GM21526 (cell line): ENCODE results near the gene TRANK1.

Source experiments
- ATAC-seq: cut with Tn5 transposase; IDR thresholded peaks from one replicate; pipeline ENCODE4 v1.9.1; 2021; ENCODE audit warnings: moderate library complexity; ENCODE audit not compliant: unreplicated experiment, low FRiP score

The TRANK1 gene

GRCh38 chr3:36813305-36813704 is 131.5 kb downstream of the TRANK1 start:
- ATAC-seq, result no peak

- no peak for ATAC-seq
Observed at GRCh38 chr3:36812240-36812639, 132.6 kb downstream of the TRANK1 start.

GRCh38 chr3:36811768-36812167 is 133.1 kb downstream of the TRANK1 start:
- ATAC-seq, result no peak

- no peak for ATAC-seq
Observed at GRCh38 chr3:36804295-36805055, 140.4 kb downstream of the TRANK1 start.

GRCh38 chr3:36803091-36803791 is 141.6 kb downstream of the TRANK1 start:
- ATAC-seq, result no peak

- ATAC-seq, result no peak
Observed at GRCh38 chr3:36800533-36801116, 144.2 kb downstream of the TRANK1 start.

- no peak for ATAC-seq
Observed at GRCh38 chr3:36796881-36797280, 148.0 kb downstream of the TRANK1 start.

- no peak for ATAC-seq
Observed at GRCh38 chr3:36796161-36796560, 148.7 kb downstream of the TRANK1 start.

GRCh38 chr3:36795622-36796021 is 149.2 kb downstream of the TRANK1 start:
- ATAC-seq, result no peak

GRCh38 chr3:36792342-36792741 is 152.5 kb downstream of the TRANK1 start:
- ATAC-seq, result no peak

- no peak for ATAC-seq
Observed at GRCh38 chr3:36790765-36791164, 154.1 kb downstream of the TRANK1 start.

GRCh38 chr3:36786921-36787890 is 157.6 kb downstream of the TRANK1 start:
- ATAC-seq, result no peak

GRCh38 chr3:36784138-36784635 is 160.7 kb downstream of the TRANK1 start:
- ATAC-seq, result no peak

GRCh38 chr3:36777424-36778218 is 167.2 kb downstream of the TRANK1 start:
- ATAC-seq, result no peak
